Measurements from ENCODE around the gene VPS35L.
"Not testable (repeated sequence)": the region's sequence is repeated elsewhere in the genome, so short reads cannot be mapped to it uniquely, and the experiment has no call there.

Gene VPS35L

DNA sequence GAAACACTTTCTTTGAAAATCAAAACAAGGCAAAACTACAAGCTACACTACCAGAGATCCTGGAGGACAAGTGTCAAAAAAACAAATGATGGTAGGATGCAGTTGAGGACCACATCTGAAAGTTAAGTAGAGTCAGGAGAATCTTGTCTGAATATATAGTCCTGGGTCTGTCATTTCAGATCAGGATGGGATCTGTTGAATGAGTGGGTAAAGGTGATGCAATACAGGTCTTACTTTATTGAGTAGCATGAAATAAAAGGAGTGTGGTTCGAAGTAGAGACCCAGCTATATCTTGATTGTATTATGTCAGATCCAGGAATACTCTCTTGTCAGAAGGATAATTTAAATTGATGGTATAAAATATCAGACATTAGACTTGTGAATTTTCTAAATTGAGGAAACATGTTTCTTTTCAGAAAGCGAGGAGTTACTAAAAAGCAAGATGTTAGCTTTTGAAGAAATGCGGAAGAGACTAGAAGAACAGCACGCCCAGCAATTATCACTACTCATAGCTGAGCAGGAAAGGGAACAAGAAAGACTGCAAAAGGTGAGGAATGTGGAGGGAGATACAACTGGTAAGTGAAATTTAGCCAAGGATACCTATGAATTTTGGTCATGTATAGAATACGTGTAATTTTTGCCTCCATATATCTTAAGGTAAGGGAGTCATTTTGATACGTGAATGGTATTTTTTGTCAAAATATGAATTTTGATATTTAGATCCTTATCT, 15.1 kb upstream of the VPS35L start:
- no peak for DNase-seq (ENCODE audit: low read depth)

DNA sequence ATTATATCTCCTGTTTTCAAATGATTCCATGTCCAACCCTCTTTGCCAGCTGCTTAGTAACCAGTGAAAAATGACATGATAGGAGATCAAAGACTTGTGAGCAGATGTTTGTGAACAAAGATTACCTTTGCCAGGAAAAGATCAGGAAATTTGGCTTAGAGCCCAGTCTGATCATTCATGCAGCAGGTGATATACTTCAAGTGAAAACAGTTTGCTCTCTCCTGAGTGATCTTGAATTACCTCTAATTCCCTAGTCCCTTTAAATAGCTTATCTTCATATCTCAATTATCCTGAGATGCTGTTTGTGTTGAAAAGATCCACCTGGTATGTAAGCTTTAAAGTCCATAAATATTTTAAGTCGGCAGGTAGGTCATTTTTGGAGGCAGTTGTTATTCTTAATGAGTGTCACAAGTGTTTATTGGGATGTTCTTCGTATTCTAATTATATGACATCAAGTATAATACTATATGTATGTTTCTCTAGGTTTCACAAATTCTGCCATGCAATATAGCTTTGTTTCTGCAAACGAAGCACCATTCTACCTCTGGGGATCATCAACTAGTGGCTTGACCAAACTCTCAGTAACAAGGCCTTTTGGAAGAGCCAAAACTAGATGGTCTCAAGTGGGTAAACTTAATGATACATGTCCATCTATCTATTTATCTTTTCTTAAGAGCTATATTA, 13.2 kb upstream of the VPS35L start:
- no peak for DNase-seq (ENCODE audit: low read depth)

DNA sequence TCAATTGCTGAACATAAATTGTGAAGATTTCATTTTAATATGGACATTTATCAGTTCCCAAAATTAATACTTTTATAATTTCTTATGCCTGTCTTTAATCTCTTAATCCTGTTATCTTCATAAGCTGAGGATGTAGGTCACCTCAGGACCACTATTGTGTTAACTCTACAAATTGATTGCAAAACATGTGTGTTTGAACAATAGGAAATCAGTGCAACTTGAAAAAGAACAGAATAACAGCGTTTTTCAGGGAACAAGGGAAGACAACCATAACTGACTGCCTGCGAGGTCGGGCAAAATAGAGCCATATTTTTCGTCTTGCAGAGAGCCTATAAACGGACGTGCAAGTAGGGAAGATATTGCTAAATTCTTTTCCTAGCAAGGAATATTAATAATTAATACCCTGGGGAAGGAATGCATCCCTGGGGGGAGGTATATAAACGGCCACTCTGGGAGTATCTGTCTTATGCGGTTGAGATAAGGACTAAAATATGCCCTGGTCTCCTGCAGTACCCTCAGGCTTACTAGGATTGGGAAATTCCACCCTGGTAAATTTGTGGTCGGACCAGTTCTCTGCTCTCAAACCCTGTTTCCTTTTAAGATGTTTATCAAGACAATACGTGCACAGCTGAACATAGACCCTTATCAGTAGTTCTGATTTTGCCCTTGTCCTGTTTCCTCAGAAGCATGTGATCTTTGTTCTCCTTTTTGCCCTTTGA, 12.1 kb upstream of the VPS35L start:
- not testable (repeated sequence) for DNase-seq (ENCODE audit: low read depth)

DNA sequence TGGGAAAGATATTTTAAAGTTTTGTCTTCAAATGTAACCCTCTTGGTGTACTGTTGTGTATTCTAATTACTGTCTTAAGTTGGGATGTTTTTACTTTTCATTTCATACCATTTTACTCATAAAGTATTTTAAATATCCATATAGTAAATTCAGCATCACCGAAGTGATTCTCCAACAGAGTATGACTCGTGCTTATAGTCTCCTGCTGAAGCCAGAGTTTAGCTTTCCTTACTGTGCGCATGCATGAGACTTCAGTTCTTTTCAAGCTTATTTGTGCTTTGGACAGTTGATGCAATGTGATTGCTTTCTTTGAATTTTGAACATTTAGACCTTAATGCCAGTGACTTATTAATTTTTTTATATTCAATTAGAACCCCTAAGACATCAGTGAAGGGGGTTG, 7.4 kb upstream of the VPS35L start:
- DNase-seq (ENCODE audit: low read depth), result no peak

DNA sequence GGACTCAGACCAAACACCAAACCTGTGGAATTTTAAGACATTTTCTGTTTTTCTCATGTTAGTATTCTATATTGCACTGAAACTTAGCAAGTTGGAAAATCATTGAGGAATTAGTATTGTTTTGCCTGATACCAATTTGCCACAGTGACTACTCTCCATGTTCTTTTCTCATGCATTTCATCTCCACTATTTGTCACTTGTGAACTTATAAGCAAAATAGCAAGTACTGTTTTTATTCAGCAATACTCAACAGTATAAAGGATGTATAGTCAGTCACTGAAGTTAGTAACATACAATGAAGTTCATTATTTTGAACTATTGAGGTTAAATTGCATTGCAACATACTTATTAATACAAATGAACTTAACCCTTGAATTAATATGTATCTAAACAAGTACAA, 5.8 kb upstream of the VPS35L start:
- no peak for DNase-seq (ENCODE audit: low read depth)

DNA sequence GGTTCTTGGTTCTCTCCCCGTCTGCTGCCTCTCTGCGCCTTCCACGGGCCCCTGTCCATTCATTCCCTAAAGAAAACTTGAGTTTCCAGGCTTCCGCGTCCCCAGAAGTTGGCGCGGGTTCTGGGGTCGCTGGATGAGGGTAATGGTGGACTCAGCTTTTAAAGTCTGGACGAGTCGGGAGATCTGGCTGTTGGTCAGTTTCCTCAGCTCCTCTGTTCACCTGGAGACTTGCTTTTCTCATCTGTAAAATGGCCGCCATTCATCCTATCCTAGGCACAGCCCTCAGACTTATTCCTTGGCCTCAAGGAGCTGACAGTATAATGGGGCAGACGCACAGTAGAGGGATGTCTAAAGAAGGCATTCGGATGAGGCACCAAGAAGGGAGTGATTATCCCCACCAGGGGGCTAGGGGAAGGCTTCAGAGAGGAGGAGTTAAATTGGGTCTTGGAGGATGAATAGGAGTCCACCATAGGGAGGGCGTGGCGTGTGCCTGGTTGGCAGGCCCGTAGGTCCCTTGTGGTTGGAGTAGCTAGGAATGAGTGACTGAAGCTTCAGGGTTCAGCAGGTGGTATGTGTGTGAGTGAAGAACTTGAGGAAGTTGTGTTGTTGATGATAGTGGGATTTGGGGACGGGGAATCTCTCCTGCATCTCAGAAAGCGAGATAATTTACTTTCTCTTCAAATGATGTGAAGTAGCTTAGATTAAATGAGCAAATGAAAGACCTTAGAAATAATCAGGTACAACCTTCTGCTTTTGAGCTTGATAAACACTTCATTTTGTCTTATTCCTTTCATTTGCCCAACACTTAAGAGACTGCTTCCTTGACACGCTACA, 652 bp downstream of the VPS35L start:
- DNase-seq (ENCODE audit: low read depth), result no peak

DNA sequence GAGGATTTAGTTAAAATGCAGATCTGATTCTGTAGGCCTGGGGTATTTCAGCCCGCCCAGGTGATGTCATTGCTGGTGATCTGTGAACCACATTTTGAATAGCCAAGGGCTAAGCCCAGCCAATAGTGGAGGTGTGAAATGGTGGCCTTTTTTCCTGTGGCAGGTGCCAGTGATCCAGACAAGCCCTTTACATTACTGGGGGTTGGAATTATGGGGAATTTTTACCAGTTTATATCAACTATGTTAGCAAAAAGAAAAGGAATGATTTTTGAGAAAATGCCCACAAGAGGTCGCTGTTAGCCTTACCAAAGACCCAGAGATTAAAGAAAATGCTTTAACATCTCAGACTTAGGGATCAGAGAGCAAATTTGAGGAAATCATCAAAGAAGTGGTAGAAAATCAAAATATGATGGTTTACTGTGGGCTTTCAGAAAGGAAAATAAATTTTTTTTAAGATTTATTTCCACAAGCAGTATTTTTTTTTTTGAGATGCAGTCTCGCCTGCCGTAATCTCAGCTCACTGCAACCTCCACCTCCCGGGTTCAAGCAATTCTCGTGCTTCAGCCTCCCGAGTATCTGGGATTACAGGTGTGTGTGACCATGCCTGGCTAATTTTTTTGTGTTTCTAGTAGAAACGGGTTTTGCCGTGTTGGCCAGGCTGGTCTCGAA, 3.9 kb downstream of the VPS35L start:
- no peak for DNase-seq (ENCODE audit: low read depth)

DNA sequence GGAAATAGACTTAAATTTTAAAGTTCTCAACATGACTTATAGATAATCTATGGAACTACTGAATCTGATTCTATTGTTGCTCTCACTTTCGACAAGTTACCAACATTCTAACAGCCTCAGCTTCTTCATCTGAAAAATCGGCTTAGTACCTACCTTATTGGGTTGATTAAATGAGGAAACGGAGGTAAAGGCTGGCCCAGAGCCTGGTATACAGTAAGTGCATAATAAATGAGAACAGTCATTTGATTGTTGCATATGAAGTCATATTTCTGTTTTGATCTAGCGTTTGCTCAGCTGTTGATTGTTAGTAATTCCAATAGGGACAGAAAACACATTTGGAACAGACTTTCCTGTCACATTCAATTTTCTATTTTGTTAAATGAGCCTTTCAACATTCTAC, 4.6 kb downstream of the VPS35L start:
- DNase-seq (ENCODE audit: low read depth), result no peak

DNA sequence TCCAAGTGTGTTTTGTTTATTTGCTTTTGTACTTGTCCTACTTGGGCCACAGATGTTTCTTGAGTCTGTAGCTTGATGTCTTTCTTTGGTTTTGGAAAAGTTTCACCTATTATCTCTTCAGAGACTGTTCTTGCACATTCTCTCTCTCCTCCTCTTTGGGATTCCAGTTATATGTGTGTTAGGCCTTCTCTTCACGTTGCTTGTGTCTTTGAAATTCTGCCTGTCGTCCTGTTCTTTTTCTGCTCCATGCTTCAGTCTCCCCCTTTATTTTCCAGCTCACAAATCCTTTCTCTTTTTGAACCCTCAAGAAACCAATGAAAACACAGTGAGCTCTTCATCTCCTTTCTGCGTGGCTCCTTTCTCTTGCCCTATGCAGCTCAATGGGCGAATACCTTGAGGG, 7.9 kb downstream of the VPS35L start:
- no peak for DNase-seq (ENCODE audit: low read depth)

DNA sequence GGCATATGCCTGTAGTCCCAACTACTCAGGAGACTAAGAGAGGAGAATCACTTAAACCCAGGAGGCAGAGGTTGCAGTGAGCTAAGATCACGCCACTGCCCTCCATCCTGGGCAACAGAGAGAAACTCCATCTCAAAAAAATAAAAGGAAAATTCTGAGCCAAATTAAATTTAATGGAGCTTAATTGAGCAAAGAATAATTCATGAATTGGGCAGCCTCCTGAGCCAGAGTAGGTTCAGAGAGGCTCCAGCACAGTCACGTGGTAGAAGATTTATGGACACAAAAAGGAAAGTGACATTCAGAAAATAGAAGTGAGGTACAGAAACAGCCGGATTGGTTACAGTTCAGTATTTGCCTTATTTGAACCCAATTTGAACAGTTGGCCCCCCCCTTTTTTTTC, 10.9 kb downstream of the VPS35L start:
- DNase-seq (ENCODE audit: low read depth), result no peak

DNA sequence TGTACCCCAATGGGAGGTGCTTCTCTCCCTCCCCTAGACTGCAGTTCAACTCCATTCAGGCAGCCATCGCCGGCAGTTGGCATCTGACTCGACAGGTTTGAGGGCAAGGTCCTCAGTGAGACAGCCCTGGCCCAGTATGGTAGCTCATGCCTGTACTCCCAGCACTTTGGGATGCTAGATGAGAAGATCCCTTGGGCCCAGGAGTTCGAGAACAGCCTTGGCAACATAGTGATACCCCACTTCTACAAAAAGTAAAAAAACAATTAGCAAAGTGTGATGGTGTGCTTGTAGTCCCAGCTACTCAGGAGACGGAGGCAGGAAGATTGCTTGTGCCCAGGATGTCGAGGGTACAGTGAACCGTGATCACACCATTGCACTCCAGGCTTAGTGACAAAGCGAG, 12.1 kb downstream of the VPS35L start:
- DNase-seq (ENCODE audit: low read depth), result no peak

DNA sequence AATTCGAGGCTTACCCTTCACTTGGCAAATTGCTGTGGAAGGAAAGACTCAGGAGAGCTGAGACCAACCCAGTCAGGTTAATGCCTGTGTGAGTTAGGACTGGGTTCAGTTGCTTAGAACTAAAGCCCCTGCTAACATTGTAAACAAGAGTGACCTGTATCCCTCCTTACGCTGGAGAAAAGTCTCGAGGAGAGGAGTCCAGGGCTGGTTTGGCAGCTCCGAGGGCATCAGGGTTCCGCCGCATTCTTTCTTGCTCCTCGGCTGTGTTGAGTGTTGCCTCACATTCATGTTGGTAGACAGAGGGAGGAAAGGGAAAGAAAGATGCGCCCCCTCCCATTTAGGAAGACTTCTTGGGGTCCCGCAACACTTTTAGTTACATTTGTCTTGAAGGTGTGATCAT, 18.5 kb downstream of the VPS35L start:
- no peak for DNase-seq (ENCODE audit: low read depth)

DNA sequence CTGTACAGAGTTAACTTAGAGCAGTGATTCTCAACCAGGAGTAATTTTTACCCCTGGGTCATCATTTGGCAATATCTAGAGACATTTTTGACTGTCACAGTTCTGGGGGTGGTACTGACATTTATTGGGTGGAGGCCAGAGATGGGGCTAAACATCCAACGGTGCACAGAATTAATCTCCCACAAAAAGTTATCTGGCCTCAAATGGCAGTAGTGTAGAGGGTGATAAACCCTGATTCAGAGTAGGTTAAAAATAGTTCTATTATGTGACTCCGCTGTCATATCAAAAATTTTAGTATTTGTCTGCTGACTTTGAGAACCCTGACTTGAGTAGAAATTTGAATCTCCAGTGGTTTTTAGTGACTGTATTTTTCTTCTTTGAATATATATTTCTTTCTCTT, 19.1 kb downstream of the VPS35L start:
- DNase-seq (ENCODE audit: low read depth), result no peak

DNA sequence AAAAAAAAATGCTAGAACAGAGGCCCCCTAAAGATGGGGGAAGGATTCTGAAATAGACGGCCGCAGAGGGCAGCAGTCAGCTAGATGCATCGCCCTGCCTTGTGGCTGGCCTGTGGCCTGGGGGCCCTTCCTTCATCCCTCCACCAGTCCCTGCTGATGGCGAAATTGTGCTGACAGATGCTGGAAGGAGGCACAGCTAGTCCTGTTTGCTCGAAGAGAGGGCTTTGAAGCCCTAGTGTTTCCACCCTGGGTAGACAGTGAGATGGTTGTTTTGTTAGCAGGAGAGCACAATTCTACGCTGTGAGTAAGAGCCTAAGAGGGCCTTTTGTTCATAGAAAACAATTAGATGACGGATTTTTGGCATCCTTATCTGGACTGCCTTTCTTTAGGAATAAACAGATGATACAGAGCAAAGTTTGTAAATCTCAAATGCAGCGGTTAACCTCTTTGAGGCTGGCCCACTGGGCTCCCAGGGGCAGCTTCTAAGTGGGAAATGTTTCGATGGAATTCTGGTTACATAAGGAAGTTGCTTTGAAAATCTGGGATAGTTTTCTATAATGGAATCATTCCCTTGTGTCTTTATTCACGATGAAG, 23.0 kb downstream of the VPS35L start:
- no peak for DNase-seq (ENCODE audit: low read depth)

DNA sequence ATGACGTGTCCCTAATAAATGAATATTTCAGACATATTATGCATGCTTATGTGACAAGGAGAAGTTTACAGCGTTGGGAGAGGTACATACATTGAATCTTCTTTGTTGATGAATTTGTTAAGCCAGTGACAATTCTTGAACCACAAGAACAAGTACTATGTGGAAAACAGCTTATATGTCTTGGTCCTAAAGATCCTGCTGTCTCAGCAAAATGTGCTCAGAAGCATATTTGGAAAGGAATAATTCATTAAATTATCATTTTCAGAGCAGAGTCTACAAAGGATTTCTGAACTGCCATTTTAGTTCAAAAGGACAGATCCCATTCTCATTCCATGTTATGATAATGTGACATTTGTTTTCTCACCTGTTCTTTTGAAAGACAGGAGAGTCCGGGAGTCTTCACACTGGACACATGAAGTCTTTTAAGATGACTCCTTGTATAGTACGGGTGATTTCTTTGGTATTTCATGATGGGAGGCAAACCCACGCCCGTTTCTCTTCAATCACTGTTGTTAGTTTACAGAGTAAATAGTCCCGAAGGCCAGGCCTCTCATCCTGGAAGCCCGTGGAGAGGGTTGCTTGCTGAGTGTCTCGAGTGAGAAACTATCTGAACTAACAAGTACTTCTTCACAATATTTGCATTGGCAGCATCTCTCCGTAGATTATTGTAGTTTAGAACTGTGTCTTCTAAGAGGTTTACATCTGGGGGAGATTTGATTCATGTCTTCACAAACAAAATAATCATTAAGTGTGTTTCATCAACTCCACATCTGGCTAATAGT, 26.7 kb downstream of the VPS35L start:
- no peak for DNase-seq (ENCODE audit: low read depth)

DNA sequence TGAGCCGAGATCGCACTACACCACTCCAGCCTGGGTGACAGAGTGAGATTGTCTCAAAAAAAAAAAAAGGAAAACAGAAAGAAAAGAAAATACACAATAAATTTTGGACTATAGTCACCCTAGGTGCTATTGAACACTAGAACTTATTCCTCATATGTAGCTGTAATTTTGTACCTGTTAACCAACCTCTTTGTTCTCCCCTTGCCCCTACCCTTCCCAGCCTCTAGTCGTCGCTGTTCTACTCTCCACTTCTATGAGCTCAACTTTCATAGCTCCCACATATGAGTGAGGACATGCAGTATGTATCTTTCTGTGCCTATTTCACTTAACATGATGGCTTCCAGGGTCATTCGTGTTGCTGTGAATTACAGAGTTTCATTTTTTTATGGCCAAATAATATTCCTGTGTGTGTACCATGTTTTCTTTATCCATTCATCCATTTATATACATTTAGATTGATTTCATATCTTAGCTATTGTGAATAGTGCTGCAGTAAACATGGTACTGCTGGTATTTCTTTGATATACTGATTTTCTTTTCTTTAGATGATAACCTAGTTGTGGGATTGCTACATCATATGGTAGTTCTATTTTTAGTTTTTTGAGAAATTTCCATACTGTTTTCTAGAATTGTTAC, 28.3 kb downstream of the VPS35L start:
- no peak for DNase-seq (ENCODE audit: low read depth)

DNA sequence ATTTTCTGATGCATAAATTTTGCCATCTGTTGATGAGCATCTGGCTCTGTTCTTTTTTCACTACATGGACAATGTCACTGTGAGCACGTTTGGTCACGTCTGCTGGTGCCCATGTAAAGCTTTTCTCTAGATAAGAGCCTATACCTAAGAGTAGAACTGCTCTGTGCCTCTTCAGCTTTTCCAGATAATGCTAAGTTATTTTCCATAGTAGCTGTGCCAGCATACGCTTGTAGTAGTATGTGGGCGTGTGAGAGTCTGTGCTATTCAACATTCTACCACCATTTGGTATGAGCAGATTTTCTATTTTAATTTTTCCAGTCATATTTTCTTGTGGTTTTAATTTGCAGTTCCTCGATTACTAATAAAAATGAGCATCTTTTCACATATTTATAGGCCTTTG, 33.2 kb downstream of the VPS35L start:
- no peak for DNase-seq (ENCODE audit: low read depth)

DNA sequence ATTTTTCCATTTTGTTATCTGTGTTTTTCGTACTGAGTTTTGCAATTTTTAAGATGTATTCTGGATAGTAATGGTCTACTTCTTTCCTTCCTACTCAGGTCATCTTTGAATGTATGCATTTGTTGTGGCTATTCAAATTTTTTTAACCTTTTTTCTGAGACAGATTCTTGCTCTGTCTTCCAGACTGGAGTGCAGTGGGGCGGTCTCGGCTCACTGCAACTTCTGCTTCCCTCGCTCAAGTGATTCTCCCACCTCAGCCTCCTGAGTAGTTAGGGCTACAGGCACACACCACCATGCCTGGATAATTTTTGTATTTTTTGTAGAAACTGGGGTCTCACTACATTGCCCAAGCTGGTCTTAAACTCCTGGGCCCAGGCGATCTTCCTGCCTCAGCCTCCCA, 33.6 kb downstream of the VPS35L start:
- DNase-seq (ENCODE audit: low read depth), result no peak

DNA sequence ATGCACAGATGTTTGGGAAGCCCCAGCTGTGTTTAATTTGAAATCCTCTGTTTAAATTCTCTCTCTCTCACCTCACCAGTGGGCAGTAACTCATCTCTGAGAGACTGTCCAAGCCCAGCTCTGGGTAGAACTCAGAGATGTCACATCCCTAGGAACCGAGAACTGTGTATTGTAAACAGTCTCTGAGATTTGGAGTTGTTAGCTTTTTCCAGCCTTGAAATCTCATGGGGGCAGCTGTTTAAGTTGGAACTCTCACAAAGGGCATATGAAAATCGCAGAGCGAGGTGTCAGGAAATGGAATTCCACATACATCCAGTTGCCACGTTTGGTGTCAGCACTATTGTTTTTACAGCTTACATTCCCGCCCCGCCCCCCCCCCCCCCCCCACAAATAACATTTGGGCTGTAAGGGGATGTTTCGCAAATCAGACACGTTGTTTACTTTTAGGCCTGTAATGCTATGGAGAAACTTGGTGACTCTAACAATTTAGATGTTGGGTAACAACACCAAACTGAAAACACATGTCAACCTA, 34.3 kb downstream of the VPS35L start:
- no peak for DNase-seq (ENCODE audit: low read depth)

Measured in T follicular helper cell (primary cell).